Spleen (tissue), 11 donors: ENCODE results near the gene RPLP1. TPM values are rescaled to one million over a fixed set of nuclear protein-coding genes. Genes with fewer than 3 reads are reported as not detected.

Experiments used
- DNase-seq: peaks from one replicate; pipeline ENCODE4 v3.0.0-alpha.2; 2020
- H3K27ac ChIP-seq, 8 donors: fragments of 200-600 bp; sonication (generic) in 7 of 8; 1 replicate in 4 of 8; 2 replicates in 4 of 8; pipeline versions ENCODE4 v1.5.0 to v1.8.0; 2016 to 2021; ENCODE audit warnings: inconsistent platforms in 4 of 8, mild to moderate bottlenecking in 4 of 8, moderate library complexity in 1 of 8
- H3K27me3 ChIP-seq, 7 donors: fragments of 200-600 bp; sonication (generic) in 6 of 7; replicated peaks in 1 of 7; 1 replicate in 4 of 7; 2 replicates in 3 of 7; pipeline versions ENCODE4 v1.5.0 to v1.8.0; 2016 to 2021; ENCODE audit warnings: inconsistent platforms in 3 of 7, mild to moderate bottlenecking in 1 of 7
- H3K36me3 ChIP-seq, 6 donors: fragments of 200-600 bp; sonication (generic) in 5 of 6; 1 replicate in 4 of 6; 2 replicates in 2 of 6; pipeline versions ENCODE4 v1.5.0 to v1.8.0; 2016 to 2021; ENCODE audit warnings: inconsistent platforms in 2 of 6
- H3K4me1 ChIP-seq, 6 donors: fragments of 200-600 bp; sonication (generic) in 5 of 6; 1 replicate in 3 of 6; 2 replicates in 3 of 6; pipeline versions ENCODE4 v1.5.0 to v1.8.0; 2016 to 2021; ENCODE audit warnings: inconsistent platforms in 3 of 6
- H3K4me3 ChIP-seq, 8 donors: fragments of 200-600 bp; sonication (generic) in 7 of 8; 1 replicate in 4 of 8; 2 replicates in 4 of 8; pipeline versions ENCODE4 v1.5.0 to v1.8.0; 2016 to 2021; ENCODE audit warnings: inconsistent platforms in 4 of 8, mild to moderate bottlenecking in 4 of 8, moderate library complexity in 2 of 8
- H3K9me3 ChIP-seq, 8 donors: fragments of 200-600 bp; sonication (generic) in 7 of 8; 1 replicate in 4 of 8; 2 replicates in 4 of 8; pipeline versions ENCODE4 v1.5.0 to v1.8.0; 2016 to 2021; ENCODE audit warnings: inconsistent platforms in 4 of 8
- CTCF ChIP-seq, 11 experiments: fragments of 200-600 bp in 7 of 11; fragments of 450-650 bp in 4 of 11; sonication (generic) in 4 of 11; IDR thresholded peaks in 8 of 11; conservative IDR thresholded peaks in 3 of 11; 1 replicate in 7 of 11; 2 replicates in 4 of 11; pipeline versions ENCODE4 v1.4.0 to v1.8.0; 2016 to 2021; ENCODE audit warnings: antibody characterized with exemption in 11 of 11, inconsistent platforms in 4 of 11, mild to moderate bottlenecking in 1 of 11
- POLR2A ChIP-seq, 3 donors: fragments of 450-650 bp; IDR thresholded peaks; one replicate each; pipeline ENCODE4 v1.5.1; 2017; ENCODE audit warnings: antibody characterized with exemption in 3 of 3, mild to moderate bottlenecking in 1 of 3
- POLR2AphosphoS5 ChIP-seq, 3 donors: sonication (generic); formaldehyde crosslinking; IDR thresholded peaks; one replicate each; pipeline ENCODE4 v1.5.1; 2017; ENCODE audit warnings: antibody characterized with exemption in 3 of 3
- WGBS, 5 donors: extraction: QIAGEN DNeasy Blood & Tissue Kit in 3 of 5; methylation state at CpG; one replicate each; pipeline versions ENCODE4 v1.1.5 to v1.1.7; 2013 to 2018; 5-methylcytosine and 5-hydroxymethylcytosine counted together
- intact Hi-C: fragments of 100-400 bp; cut with DNase I; formaldehyde crosslinking; loops from one replicate; pipeline ENCODE4 v1.15.0; 2023; ENCODE audit warnings: low total_unique reads
- polyA plus RNA-seq, 3 donors: library from polyadenylated mRNA; stranded (reverse); fragments of 200-250 nt; gene quantifications; one replicate each; pipeline ENCODE4 v1.2.1, GENCODE V29; 2013
- total RNA-seq, 7 donors: library from RNA; depleted of rRNA in 3 of 7; stranded (reverse); fragments of >200 nt in 3 of 7; fragmentation: NEBNext Ultra II Directional in 4 of 7; extraction: Animal tissue kit (Norgen Biotek cat#: 25700) in 4 of 7; gene quantifications; one replicate each; pipeline versions ENCODE4 v1.1.0 to v1.2.1, GENCODE V29; 2016 to 2021
- donor health status: healthy with polysubstance abuse.
- donor health status: DM: no; HTN: no; CAD: no; lungs with moderate emphysema.
- donor health status: DM: no; HTN: no; CAD: no.
- donor health status: Bipolar disorder and iron deficiency.
- donor health status: healthy.
- donor health status: DM: no; HTN: no; CAD: no.
- donor health status: DM: yes; HTN: yes; CAD: no.

The RPLP1 gene
- total and polyA plus RNA-seq, 10 donors = 439 to 3,995 (median 1,492) TPM

GRCh38 chr15:69451951-69452691 is 497 bp upstream of the RPLP1 start:
- Histone ChIP-seq H3K27me3 (no peaks in the 10 kb centered on the region), H3K4me1 (peaks cover 14 to 51% (median 36%) of the 10 kb centered on the region in 6 donors), H3K27ac (peak overlapping the region; percentile 92 to 97 (median 94)), H3K9me3 (no peaks in the 10 kb centered on the region), H3K4me3 (peak overlapping the region; percentile 82 to 99 (median 93)), H3K36me3 (peaks cover 0 to 39% (median 24%) of the 10 kb centered on the region in 6 donors)
- TF ChIP-seq POLR2A (IDR thresholded peaks at IDR 0.05) (peak in 1 of 3 donors; percentile 78), CTCF (IDR thresholded peaks at IDR 0.05 in 8 of 11, conservative IDR thresholded peaks at IDR 0.05 in 3 of 11) (peak in 1 of 11 experiments; percentile 13), POLR2AphosphoS5 (IDR thresholded peaks at IDR 0.05) (no peak)
- 6 to 31% (median 27%) methylated on average over 30 to 32 of the region's 32 CpGs for WGBS, 5 donors
- no peak for DNase-seq
- intact Hi-C loops = no loop called here

GRCh38 chr15:69454953-69455352 is 2.3 kb downstream of the RPLP1 start:
- TF ChIP-seq POLR2AphosphoS5 (IDR thresholded peaks at IDR 0.05) = no peak
- TF ChIP-seq CTCF (IDR thresholded peaks at IDR 0.05 in 8 of 11, conservative IDR thresholded peaks at IDR 0.05 in 3 of 11) = no peak
- TF ChIP-seq POLR2A (IDR thresholded peaks at IDR 0.05) = no peak
- WGBS, 5 donors = 31 to 61% (median 56%) methylated on average over 5 of the region's 5 CpGs
- Histone ChIP-seq H3K27ac (peak overlapping the region in 2 of 8 donors; percentile 4 to 94), H3K27me3 (no peaks in the 10 kb centered on the region), H3K9me3 (no peaks in the 10 kb centered on the region), H3K4me1 (peaks cover 14 to 54% (median 36%) of the 10 kb centered on the region in 6 donors), H3K36me3 (peaks cover 0 to 41% (median 26%) of the 10 kb centered on the region in 6 donors), H3K4me3 (peak overlapping the region in 3 of 8 donors; percentile 91 to 96 (median 92))
- no peak for DNase-seq
- intact Hi-C loops = no loop called here

GRCh38 chr15:69456208-69457166 is 3.9 kb downstream of the RPLP1 start:
- TF ChIP-seq POLR2A (IDR thresholded peaks at IDR 0.05) (no peak), CTCF (IDR thresholded peaks at IDR 0.05 in 8 of 11, conservative IDR thresholded peaks at IDR 0.05 in 3 of 11) (no peak), POLR2AphosphoS5 (IDR thresholded peaks at IDR 0.05) (peak in 2 of 3 donors; percentile 13 to 31)
- Histone ChIP-seq H3K36me3 (peaks cover 0 to 41% (median 26%) of the 10 kb centered on the region in 6 donors), H3K27me3 (no peaks in the 10 kb centered on the region), H3K4me1 (peaks cover 14 to 62% (median 36%) of the 10 kb centered on the region in 6 donors), H3K4me3 (no peak overlapping the region), H3K9me3 (no peaks in the 10 kb centered on the region), H3K27ac (peak overlapping the region in 2 of 8 donors; percentile 2 to 18)
- WGBS, 5 donors = 83 to 94% (median 87%) methylated on average over 13 of the region's 13 CpGs
- intact Hi-C loops = no loop called here
- no peak for DNase-seq
